T-helper 2 cell treated with Interferon-gamma antibody and Interleukin-4, amounts not matched to agents 100 ng/mL and 5 ng/mL, for 36 hours (primary cell): Measurements from ENCODE around the gene SDK2. TPM values are rescaled to one million over a fixed set of nuclear protein-coding genes. Genes with fewer than 3 reads are reported as not detected.

Experiments
- intact Hi-C: fragments of 100-400 bp; cut with micrococcal nuclease; formaldehyde crosslinking; loops from one replicate; pipeline ENCODE4 v1.15.1; 2023
- total RNA-seq: library from RNA; stranded (reverse); gene quantifications from 2 replicates; pipeline ENCODE4 v1.2.3, GENCODE V29; 2022

SDK2 gene
- total RNA-seq, 1 donor from 2014 or later, result 2.9 TPM

DNA sequence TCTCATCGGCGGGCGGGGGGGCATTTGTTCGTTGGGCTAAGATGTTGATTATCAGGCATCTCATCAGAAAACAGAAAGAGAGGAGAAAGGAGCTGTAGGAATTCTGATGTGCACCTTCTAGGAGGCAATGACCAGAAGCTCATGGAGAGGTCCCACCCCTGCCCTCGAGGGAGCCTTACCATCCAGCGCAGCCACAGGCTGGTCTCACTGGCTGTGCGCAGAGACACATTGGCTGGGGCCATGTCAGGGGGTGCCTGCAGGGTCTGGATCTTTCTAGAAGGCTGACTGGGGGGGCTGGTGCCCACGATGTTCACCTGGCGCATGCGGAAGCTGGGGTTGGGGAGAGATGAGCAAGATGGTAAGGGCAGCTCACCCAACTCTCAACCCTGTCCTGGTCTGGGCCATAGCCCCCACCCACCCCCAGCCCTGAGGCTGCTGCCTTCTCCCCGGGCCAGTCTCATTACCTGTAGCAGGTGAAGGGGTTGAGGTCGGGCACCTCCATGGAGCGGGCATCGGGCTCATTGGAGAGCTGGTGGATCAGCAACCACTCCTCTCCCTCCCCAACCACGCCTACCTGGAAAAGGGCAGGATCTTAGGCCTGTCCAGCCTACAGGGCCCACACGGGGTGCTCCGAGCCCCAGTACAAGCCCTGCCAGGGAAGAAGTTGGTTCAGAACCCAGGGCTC lies 246.2 kb downstream of the SDK2 start:
- intact Hi-C loops, result no loop called here

DNA sequence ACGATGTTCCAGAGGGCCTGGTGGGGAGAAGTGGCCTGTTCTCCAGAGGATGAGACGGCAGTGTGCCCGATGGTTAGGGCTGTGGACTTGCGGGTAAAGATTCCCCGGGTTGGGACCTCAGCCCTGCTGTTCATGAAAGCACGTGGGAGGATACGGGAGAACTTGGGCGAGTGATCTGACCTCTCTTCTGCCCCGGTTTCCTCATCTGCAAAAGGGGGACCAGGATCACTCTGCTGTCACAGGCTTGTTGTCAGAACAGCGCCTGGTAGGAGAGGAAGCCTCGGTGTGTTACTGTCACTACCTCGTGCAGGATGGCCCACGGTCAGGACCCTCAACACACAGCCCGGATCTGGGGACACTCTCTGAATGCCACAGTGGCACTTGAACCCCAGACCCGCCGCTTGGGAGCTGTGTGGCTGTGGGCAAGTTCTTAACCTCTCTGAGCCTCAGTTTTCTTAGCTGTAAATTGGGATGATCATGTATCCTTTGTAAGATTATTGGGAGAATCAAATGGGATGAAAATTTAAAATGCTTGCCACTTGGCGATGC lies 246.9 kb downstream of the SDK2 start:
- intact Hi-C loops, result no loop called here

DNA sequence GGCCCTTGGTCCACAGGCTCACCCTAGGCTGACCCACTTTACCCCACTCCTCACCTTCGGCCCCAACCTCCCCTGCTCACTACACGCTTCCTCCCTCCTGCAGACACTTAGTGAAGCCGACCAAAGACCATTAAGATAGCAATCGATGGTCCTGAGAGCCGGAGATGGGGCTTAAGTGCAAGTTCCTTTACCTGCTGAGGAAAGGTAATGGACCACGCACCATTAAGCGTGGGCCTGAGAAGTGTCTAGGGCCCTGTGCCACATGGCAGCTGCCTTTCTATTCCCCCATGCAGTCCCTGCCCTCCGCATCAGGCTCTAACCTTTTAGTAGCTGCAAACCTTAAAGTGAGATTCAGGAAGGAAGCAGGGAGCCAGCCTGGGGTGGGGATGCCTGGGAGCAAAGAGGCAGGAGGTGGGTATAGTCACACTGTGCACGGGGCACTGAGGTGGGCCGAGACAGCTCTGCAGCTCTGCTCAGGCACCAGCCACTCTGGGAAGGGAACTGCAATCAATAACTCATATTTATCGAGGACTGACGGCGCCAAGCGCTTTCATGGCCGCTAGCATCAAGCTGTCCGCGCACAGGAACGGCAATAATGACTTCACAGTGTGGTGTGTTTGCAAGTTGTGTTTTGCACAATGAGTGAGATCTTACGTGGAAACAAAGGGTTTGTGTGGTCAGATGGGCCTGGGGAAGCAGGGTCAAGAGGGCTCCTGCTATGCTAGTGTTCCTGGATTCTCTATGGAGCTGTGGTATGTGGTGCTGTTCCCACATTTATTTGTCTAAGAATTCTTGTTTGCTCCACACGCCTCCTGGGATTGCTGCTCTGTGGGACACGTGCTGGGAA lies 247.6 kb downstream of the SDK2 start:
- intact Hi-C loops, result no loop called here

GRCh38 chr17:73394512-73395450 lies 249.5 kb downstream of the SDK2 start:
- intact Hi-C loops, result no loop called here

DNA sequence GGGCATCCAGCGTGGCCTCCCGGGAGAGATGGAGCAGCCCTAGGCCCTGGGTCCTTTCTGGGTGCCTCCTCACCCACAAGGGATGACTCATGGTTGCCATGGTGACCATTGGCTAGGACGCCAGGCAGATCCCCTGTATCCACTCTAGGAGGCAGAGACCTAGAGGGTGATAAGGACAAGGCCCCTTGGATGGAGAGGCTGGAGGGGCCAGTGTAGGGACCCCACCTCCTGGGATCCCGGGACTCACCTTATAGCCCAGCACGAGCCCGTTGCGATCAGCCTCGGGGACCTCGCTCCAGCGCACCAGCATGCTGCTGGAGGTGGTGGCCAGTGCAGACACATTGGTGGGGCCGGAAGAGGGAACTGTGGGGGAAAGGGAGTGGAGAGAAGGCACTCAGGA lies 250.3 kb downstream of the SDK2 start:
- intact Hi-C loops, result no loop called here

GRCh38 chr17:73393381-73393780 lies 250.9 kb downstream of the SDK2 start:
- intact Hi-C loops, result no loop called here

- intact Hi-C loops, result no loop called here
These were observed 252.6 kb downstream of the SDK2 start for GRCh38 chr17:73391331-73392265.

DNA sequence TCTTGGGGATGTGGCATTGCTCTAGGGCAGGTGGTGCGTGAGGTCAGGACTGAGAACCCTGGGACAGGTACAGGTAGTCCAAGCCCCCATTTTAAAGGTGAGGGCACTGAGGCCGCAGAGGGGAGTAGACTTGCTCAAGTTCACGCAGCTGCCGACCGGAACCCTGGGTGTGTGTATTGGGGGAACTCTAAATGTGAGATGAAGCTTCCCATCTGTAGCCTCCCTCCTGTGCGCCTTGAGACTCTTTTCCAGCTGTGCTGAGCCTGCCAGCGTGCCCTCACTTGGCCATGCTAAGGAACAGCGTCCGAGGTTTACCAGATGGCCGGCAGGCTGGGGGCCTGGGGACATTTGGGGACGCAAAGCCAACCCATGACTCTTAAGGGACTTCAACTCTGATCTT lies 253.4 kb downstream of the SDK2 start:
- intact Hi-C loops, result no loop called here

DNA sequence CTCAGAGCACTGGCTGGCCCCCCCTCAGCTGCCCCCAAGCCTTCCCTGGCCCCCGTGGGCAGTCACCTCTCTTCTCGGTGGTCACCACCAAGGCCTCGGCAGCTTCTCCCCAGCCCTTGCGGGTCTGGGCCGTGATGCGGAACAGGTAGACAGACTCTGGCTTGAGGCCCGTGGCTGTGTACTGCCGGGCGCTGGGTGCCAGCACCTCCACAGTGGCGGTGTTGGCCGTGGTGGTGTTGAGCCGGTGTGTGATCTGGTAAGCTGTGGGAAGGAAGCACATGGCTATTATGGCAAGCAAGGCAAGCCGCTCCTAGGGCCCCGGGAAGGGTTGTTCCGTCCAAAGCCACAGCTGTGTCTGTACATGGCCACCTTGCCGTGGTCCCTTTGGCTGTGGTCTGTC lies 254.0 kb downstream of the SDK2 start:
- intact Hi-C loops, result no loop called here

DNA sequence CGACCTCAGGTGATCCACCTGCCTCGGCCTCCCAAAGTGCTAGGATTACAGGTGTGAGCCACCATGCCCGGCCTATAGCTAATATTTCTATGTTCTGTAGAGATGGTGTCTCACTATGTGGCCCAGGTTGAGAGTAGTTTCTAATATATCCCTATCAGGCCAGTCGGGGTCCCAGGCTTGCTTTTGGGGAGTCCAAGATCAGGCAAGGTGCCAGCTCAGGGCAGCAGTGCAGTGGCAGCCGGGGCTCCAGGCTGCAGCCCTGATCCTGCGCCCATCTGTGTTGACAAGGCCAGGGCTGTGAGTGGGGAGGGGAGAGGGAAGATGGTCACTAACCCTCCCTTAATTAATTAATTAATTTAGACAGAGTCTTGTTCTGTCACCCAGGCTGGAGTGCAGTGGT lies 254.8 kb downstream of the SDK2 start:
- intact Hi-C loops, result no loop called here

DNA sequence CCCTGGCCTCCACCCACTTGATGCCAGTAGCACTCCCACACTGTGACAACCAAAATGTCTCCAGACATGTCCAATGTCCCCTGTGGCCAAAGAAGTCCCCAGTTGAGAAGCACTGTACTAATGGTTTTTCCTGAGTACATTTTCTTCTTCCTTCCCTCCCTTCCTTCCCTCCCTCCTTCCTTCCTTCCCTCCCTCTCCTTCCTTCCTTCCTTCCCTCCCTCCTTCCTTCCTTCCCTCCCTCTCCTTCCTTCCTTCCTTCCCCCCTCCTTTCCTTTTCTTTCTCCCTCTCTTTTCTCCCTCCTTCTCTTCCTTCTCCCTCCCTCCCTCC lies 255.7 kb downstream of the SDK2 start:
- intact Hi-C loops, result no loop called here

DNA sequence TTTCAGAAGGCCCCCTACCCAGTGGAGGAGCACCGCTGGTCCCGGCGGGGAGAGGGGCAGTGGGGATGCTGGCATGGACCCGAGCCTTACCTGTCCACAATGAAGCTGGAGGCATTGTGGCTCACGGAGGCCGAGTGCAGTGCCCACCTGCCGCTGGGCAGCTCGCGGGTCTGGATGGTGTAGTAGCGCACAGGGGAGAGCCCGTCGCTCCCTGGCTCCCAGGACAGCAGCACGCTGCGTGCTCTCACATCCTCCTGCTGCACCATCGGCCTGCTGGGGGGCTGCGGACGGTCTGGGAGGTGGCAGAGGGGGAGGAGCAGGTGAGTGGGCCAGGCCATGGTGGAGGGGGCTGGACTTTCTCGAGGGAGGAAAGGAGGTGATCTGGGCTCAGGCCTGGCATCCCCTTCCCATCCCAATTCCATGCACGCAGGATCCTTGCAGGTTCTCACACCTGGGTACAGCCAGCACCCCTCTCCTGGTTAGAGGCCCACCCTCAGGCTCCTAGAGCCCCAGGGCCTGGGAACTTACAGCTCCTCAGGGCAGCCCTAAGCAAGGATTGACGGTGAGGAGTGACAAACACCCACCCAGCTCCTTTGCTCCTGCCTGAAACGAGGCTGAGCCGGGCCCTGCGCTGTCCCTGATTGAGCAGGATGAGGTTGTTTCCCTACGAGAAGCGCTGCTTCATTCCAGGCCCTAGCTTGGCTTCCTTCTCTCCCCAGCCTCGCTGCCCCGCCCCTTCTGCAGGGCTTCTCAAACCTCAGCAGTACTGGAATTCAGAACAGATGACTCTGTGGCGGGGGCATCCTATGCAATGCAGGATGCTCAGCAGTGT lies 256.3 kb downstream of the SDK2 start:
- intact Hi-C loops, result no loop called here

DNA sequence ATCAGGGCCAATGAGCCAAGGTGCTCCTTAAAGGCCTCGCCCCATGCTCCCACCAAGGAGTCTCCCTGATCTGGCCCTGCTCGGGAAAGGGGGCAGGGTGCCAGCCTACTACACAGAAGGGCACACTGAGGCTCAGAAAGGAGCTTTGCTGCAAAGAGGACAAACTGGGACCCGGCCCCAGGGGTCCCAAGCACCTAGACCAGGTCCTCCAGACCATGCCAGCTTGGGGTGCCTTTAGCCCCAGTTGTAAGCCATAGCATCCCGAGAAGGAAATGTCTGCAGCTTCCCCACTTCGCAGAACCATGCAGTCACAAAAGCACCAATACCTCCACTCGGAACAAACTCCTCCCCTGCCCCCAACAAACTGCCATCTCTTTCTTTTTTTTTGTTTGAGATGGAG lies 257.7 kb downstream of the SDK2 start:
- intact Hi-C loops, result no loop called here

DNA sequence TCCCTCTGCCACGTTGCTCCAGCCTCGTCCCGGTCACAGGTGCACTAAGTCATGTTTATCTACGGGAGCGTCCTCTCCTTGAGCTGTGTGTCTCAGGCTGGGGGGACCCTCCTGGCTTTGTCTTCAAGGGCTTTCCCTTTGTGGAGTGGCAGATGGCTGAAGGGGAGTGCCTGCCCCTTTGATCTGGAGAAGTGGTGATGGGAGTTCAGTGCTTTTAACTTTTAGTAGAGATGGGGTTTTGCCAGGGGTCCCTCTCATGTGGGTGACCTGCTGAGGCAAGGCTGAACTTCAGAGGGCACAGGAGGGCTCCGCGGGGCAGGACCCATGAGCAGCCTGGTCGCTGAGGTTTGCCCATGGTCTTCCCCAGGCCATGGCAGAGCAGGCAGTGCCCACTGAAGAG lies 259.3 kb downstream of the SDK2 start:
- intact Hi-C loops, result no loop called here

DNA sequence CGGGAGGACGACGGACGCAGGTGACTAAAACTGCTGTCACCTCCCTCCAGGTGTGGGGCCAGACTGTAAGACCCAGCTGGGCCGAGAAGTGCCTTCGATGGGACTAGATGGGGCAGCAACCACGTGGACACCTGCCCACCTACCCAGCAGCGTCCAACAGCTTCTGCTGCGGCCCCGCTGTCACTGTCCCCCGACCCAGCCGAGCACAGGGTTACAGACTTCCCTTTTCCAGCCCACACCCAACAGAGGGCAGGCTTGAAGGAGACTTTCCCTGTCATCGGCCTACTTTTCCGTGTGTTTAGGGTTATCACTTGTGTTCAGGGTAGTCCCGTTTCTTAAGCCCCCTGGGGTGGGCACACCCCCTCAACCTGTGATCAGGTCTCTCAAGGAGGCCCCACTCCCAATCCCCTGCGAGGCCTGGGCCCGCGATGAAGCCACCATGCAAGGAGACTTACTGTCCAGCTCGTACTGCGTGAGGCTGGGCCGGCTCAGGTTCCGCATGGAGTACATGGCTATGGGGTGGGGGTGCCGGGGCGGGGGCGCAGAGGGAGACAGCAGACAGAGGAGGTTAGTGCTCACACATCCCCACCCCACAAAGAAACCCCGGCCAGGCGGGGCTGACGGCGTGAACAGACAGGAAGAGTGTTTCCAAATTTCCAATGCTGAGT lies 263.7 kb downstream of the SDK2 start:
- intact Hi-C loops, result no loop called here

GRCh38 chr17:73379826-73380225 lies 264.4 kb downstream of the SDK2 start:
- intact Hi-C loops, result no loop called here

DNA sequence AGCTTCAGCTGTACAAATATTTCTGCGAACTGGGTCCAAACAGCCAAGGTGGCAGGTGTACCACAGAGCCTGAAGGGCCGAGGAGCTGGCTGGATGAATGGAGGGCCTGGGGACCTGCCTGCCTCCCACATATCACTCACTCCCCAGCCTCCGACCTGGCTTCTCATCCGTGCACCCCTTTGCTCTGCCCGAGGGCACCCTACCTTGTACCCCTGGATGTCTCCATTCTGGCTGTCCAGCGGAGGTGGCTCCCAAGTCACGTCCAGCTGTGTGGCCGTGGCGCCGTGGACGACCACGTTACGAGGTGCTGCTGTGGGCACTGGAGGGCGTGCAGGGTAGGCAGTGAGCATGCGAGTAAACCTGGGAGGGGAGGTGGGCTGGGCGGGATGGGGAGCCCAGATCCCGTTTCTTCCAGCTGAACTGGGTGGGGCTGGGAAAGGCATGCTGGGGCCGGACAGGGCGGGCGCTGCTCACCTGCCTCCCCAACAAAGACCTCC lies 265.2 kb downstream of the SDK2 start:
- intact Hi-C loops, result no loop called here

DNA sequence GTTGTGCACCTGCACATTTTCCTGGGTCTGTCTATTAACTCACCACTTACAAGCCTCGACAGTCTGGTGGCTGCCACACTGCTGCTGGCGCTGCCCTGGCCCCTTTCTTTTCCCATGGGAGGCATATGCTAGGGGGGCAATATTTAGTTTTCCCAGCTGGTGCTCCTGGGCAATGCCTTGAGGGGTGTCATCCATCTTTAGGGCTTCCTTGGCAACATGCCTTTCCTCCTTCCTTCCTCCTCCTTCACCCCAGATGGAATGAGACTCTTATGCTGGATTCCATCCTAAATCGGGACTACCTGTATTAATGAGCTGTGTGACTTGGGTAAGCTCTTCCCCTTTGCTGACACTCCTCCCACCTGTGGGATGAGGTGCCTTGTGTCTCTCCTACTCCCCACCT lies 267.6 kb downstream of the SDK2 start:
- intact Hi-C loops, result no loop called here

GRCh38 chr17:73376152-73376551 lies 268.1 kb downstream of the SDK2 start:
- intact Hi-C loops, result no loop called here
